Measurements from ENCODE around the gene LRMDA.

The LRMDA gene

DNA sequence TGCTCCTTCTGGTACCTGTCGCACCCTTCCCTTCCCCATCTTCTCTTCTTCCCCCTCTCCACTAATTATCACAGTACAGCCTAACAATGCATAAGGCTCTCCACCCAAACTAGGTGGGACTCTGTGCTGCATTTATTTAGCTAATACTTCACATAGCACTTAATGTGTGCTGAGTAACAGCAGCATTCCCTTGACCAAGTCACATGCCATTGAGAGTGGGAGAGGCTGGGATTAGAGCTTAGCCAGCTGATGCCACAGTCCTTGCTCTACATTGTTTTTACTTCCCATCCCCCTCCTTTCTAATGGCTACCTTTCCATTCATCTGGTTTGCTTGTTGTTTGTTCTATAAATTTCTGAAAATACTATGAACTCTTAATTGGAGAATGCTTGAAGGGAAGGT is 426.9 kb downstream of the LRMDA start:
- ChIA-PET POLR2A (no interaction called here), CTCF (interaction anchor here (1.5 kb wide), 1 partner anchor 34 kb away, joined by 3 read pairs; no protein-coding TSS in a partner anchor)
- TF ChIP-seq, protein P1, sequence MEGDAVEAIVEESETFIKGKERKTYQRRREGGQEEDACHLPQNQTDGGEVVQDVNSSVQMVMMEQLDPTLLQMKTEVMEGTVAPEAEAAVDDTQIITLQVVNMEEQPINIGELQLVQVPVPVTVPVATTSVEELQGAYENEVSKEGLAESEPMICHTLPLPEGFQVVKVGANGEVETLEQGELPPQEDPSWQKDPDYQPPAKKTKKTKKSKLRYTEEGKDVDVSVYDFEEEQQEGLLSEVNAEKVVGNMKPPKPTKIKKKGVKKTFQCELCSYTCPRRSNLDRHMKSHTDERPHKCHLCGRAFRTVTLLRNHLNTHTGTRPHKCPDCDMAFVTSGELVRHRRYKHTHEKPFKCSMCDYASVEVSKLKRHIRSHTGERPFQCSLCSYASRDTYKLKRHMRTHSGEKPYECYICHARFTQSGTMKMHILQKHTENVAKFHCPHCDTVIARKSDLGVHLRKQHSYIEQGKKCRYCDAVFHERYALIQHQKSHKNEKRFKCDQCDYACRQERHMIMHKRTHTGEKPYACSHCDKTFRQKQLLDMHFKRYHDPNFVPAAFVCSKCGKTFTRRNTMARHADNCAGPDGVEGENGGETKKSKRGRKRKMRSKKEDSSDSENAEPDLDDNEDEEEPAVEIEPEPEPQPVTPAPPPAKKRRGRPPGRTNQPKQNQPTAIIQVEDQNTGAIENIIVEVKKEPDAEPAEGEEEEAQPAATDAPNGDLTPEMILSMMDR (IDR thresholded peaks at IDR 0.05; ENCODE audit: control extremely low read depth, extremely low read depth, low read depth, missing control alignments), result no peak
- DNase-seq (ENCODE audit: extremely low spot score), result no peak

DNA sequence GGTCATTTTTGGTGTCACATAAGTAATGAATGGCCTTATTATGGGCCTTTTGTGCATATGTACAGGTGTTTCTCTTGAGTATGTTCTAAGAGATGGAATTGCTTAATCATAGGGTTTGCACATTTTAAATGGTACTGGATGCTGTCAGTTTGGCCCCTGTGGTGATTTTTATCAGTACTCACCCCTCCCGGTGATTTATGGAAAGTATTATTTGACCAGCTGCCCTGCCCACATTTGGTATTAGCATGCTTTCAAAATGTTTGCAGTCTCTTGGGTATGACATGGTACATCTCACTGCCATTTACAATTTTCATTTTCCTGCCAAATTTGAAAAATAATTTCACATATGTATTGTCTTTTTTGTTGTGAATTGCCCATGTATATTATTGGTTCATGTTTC is 427.7 kb downstream of the LRMDA start:
- POLR2A ChIA-PET, result no interaction called here
- no peak for DNase-seq (ENCODE audit: extremely low spot score)
- CTCF ChIA-PET, result interaction anchor here (1.5 kb wide), 1 partner anchor 34 kb away, joined by 3 read pairs; no protein-coding TSS in a partner anchor

DNA sequence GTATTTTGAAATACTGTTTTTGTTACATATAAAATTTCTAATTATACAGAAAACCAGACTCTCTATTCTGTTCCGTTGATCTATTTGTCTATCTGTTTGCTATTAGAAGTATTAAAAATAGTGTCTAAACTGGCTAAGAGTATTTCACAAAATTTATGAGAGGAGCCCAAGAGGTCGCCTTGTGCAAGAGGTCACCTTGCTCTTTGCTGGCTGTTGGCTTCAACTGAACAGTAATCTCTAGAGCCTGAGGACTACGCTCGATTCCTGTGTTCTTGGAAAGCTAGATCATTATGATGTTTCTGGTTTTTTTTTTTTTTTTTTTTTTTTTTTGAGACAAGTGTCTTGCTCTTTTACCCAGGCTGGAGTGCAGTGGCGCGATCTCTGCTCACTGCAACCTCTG is 428.6 kb downstream of the LRMDA start:
- CTCF ChIA-PET, result no interaction called here
- TF ChIP-seq, protein P1 (IDR thresholded peaks at IDR 0.05; ENCODE audit: control extremely low read depth, extremely low read depth, low read depth, missing control alignments), result no peak
- POLR2A ChIA-PET, result no interaction called here
- DNase-seq (ENCODE audit: extremely low spot score), result no peak

More for the DNA sequence above, 427.7 kb downstream of the LRMDA start:
- TF ChIP-seq, protein P1 (IDR thresholded peaks at IDR 0.05; ENCODE audit: control extremely low read depth, extremely low read depth, low read depth, missing control alignments), result no peak

DNA sequence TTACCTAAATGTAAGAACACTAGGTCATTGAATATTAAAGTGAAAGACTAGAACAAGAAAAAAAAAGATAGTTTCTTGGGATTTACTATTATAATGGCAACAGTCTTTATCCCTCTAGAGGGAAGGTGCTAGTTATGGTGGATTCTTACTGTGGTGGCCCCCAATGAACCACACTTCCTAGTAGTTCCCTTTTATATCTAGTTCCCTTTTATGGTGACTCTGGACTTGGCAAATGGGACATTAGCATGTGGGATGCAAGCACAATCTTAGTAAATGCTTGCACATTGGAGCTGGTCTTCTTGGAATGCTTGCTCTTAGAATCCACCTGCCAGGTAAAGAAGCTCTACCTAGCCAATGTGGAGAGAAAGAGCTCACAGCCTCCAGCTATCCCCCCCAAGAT is 430.2 kb downstream of the LRMDA start:
- DNase-seq (ENCODE audit: extremely low spot score), result no peak
- TF ChIP-seq, protein P1 (IDR thresholded peaks at IDR 0.05; ENCODE audit: control extremely low read depth, extremely low read depth, low read depth, missing control alignments), result no peak
- ChIA-PET POLR2A (no interaction called here), CTCF (no interaction called here)

DNA sequence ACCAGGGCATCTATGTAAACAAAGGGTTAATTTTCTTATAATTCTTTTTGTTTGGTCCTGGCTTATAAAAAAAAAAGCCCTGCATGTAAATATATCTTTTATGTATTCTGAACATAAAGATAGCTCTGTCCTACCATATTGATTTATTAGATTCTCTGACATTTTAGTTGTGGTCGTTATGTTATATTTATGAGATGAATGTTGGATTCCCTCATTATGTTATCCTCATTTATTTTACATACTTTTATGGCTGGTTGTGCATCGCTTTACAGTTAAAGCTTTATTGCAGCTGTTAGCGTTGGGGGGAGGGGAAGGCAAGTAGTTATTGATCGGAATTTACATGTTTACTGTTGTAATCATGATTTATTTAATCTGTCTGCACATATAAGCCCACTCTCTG is 431.5 kb downstream of the LRMDA start:
- CTCF ChIA-PET, result interaction anchor here (1.2 to 1.5 kb wide), 2 partner anchors 9 to 25 kb away, joined by 3 read pairs; no protein-coding TSS in a partner anchor
- DNase-seq (ENCODE audit: extremely low spot score), result no peak
- POLR2A ChIA-PET, result no interaction called here
- TF ChIP-seq, protein P1 (IDR thresholded peaks at IDR 0.05; ENCODE audit: control extremely low read depth, extremely low read depth, low read depth, missing control alignments), result no peak

DNA sequence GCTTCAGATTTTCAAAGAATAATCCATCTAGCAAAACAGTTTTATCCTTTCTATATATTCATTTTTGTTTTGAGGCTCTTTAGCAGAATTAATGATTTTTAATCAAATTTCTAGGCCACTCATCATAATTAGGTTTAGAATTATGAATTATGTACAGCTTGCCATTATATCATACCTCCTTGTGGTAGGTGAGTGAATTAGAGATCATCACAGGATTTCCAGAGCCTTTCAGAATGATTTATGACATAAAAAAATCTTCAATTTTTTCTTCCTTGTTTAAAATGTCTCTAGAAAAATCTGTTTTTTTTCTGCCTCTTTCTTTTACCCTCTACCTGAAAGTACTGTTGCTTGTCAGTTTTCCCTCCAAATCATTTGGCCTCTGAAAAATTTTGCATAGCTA is 433.3 kb downstream of the LRMDA start:
- POLR2A ChIA-PET, result no interaction called here
- TF ChIP-seq, protein P1 (IDR thresholded peaks at IDR 0.05; ENCODE audit: control extremely low read depth, extremely low read depth, low read depth, missing control alignments), result no peak
- no peak for DNase-seq (ENCODE audit: extremely low spot score)
- CTCF ChIA-PET, result interaction anchor here (1.2 kb wide), 1 partner anchor 67 kb away, joined by 3 read pairs; no protein-coding TSS in a partner anchor

Measured in GM10248 (cell line).